Stimulated activated naive CD4-positive, alpha-beta T cell treated with Interleukin-2 at 50 U/mL for 16 hours (primary cell): ENCODE results near the gene FARS2.

Experiments
- DNase-seq: peaks from one replicate; lab custom pipeline; 2025; lab: John Stamatoyannopoulos, UW

The FARS2 gene

GRCh38 chr6:5809450-5809849 is 548.1 kb downstream of the FARS2 start:
- DNase-seq: no peak

- no peak for DNase-seq
These were observed 550.7 kb downstream of the FARS2 start for GRCh38 chr6:5811997-5812396.

GRCh38 chr6:5813625-5814027 is 552.3 kb downstream of the FARS2 start:
- no peak for DNase-seq

- no peak for DNase-seq
These were observed 552.8 kb downstream of the FARS2 start for GRCh38 chr6:5814116-5814515.

GRCh38 chr6:5814901-5815300 is 553.6 kb downstream of the FARS2 start:
- DNase-seq: no peak

GRCh38 chr6:5817869-5818268 is 556.6 kb downstream of the FARS2 start:
- no peak for DNase-seq

- no peak for DNase-seq
These were observed 557.6 kb downstream of the FARS2 start for GRCh38 chr6:5818959-5819358.
